Neural cell (in vitro differentiated cells): ENCODE measurements around the gene FBL. TPM values are rescaled to one million over a fixed set of nuclear protein-coding genes. Genes with fewer than 3 reads are reported as not detected.

Experiments
- H2AFZ ChIP-seq: fragments of 200-600, 300-800 bp; sonication (generic), shearing (Covaris generic); 2 replicates; pipeline ENCODE4 v1.6.0; 2014; ENCODE audit warnings: low read depth, mild to moderate bottlenecking, antibody characterized with exemption, low read length, moderate library complexity
- H3F3A ChIP-seq: fragments of 200-600 bp; shearing (Covaris generic); 2 replicates; pipeline ENCODE4 v1.6.1; 2016; ENCODE audit warnings: mild to moderate bottlenecking, moderate library complexity, mixed read lengths, antibody characterized with exemption, low read length; ENCODE audit not compliant: insufficient read depth, poor library complexity, severe bottlenecking
- H3K27ac ChIP-seq: fragments of 200-600, 300-800 bp; sonication (generic), shearing (Covaris generic); 2 replicates; pipeline ENCODE4 v1.5.1; 2014; ENCODE audit warnings: mild to moderate bottlenecking, low read length, moderate library complexity
- H3K27me3 ChIP-seq: fragments of 300-800, 200-600 bp; sonication (generic), shearing (Covaris generic); 2 replicates; pipeline ENCODE4 v1.6.0; 2014; ENCODE audit warnings: mild to moderate bottlenecking, low read depth, low read length, moderate library complexity; ENCODE audit not compliant: insufficient read depth
- H3K36me3 ChIP-seq: fragments of 300-800, 200-600 bp; sonication (generic), shearing (Covaris generic); 2 replicates; pipeline ENCODE4 v1.5.1; 2014; ENCODE audit warnings: mild to moderate bottlenecking, antibody characterized with exemption, low read length, moderate library complexity; ENCODE audit not compliant: insufficient read depth
- H3K4me2 ChIP-seq: fragments of 300-800, 200-600 bp; sonication (generic), shearing (Covaris generic); 2 replicates; pipeline ENCODE4 v1.6.0; 2014; ENCODE audit warnings: mild to moderate bottlenecking, low read length
- H3K4me3 ChIP-seq: fragments of 300-800, 200-600 bp; sonication (generic), shearing (Covaris generic); 2 replicates; pipeline ENCODE4 v1.5.1; 2014; ENCODE audit warnings: mild to moderate bottlenecking, low read length, moderate library complexity
- H3K79me2 ChIP-seq: fragments of 200-600 bp; shearing (Covaris generic); replicated peaks from 2 replicates; pipeline ENCODE4 v1.6.0; 2014; ENCODE audit warnings: mild to moderate bottlenecking, low read length, moderate library complexity; ENCODE audit not compliant: insufficient read depth
- H3K9ac ChIP-seq: fragments of 300-800, 200-600 bp; sonication (generic), shearing (Covaris generic); 2 replicates; pipeline ENCODE4 v1.6.1; 2016; ENCODE audit warnings: mild to moderate bottlenecking, low read length, mixed read lengths
- H3K9me2 ChIP-seq: fragments of 200-600 bp; shearing (Covaris generic); 2 replicates; pipeline ENCODE4 v1.6.1; 2016; ENCODE audit warnings: mild to moderate bottlenecking, low read length, mixed read lengths; ENCODE audit not compliant: insufficient read depth
- H3K9me3 ChIP-seq: fragments of 200-600, 300-800 bp; sonication (generic), shearing (Covaris generic); 2 replicates; pipeline ENCODE4 v1.6.1; 2016; ENCODE audit warnings: mild to moderate bottlenecking, mixed run types, low read length, moderate library complexity, mixed read lengths
- H4K20me1 ChIP-seq: fragments of 200-600 bp; shearing (Covaris generic); 2 replicates; pipeline ENCODE4 v1.6.1; 2016; ENCODE audit warnings: mild to moderate bottlenecking, mixed run types; ENCODE audit not compliant: insufficient read depth
- CTCF ChIP-seq: fragments of 450-650 bp; IDR thresholded peaks from 2 replicates; pipeline ENCODE4 v1.5.1; 2014; ENCODE audit warnings: antibody characterized with exemption, mild to moderate bottlenecking, moderate library complexity; ENCODE audit not compliant: poor library complexity, severe bottlenecking
- EP300 ChIP-seq: fragments of 450-650 bp; conservative IDR thresholded peaks from 2 replicates; pipeline ENCODE4 v1.6.1; 2014; ENCODE audit warnings: antibody characterized with exemption, mild to moderate bottlenecking, moderate library complexity; ENCODE audit not compliant: poor library complexity, severe bottlenecking
- EZH2 ChIP-seq: fragments of 200-600, 300-800 bp; shearing (Covaris generic), sonication (generic); IDR thresholded peaks from 2 replicates; pipeline ENCODE4 v1.6.1; 2014; ENCODE audit warnings: antibody characterized with exemption, low read length, borderline replicate concordance, mild to moderate bottlenecking; ENCODE audit not compliant: insufficient read depth, poor library complexity, severe bottlenecking
- MXI1 ChIP-seq: fragments of 450-650 bp; conservative IDR thresholded peaks from 2 replicates; pipeline ENCODE4 v1.6.1; 2014; ENCODE audit warnings: antibody characterized with exemption, mild to moderate bottlenecking; ENCODE audit not compliant: poor library complexity, severe bottlenecking
- POLR2AphosphoS5 ChIP-seq: IDR thresholded peaks from 2 replicates; pipeline ENCODE4 v1.6.1; 2012
- RAD21 ChIP-seq: fragments of 450-650 bp; conservative IDR thresholded peaks from 2 replicates; pipeline ENCODE4 v1.6.1; 2014; ENCODE audit warnings: antibody characterized with exemption, mild to moderate bottlenecking, moderate library complexity
- REST ChIP-seq: IDR thresholded peaks from 2 replicates; pipeline ENCODE4 v1.6.1; 2012; ENCODE audit warnings: borderline replicate concordance
- SMC3 ChIP-seq: fragments of 450-650 bp; conservative IDR thresholded peaks from 2 replicates; pipeline ENCODE4 v1.6.1; 2014; ENCODE audit warnings: antibody characterized with exemption, mild to moderate bottlenecking, moderate library complexity; ENCODE audit not compliant: poor library complexity
- TAF1 ChIP-seq: IDR thresholded peaks from 2 replicates; pipeline ENCODE4 v1.6.1; 2012; ENCODE audit warnings: low read depth
- polyA plus RNA-seq: library from polyadenylated mRNA; depleted of rRNA; stranded (reverse); fragments of >200 nt; gene quantifications from 2 replicates; pipeline ENCODE4 v1.2.3, GENCODE V29; 2014

FBL gene
- polyA plus RNA-seq, 1 donor from 2014 or later = 84.7 TPM

DNA sequence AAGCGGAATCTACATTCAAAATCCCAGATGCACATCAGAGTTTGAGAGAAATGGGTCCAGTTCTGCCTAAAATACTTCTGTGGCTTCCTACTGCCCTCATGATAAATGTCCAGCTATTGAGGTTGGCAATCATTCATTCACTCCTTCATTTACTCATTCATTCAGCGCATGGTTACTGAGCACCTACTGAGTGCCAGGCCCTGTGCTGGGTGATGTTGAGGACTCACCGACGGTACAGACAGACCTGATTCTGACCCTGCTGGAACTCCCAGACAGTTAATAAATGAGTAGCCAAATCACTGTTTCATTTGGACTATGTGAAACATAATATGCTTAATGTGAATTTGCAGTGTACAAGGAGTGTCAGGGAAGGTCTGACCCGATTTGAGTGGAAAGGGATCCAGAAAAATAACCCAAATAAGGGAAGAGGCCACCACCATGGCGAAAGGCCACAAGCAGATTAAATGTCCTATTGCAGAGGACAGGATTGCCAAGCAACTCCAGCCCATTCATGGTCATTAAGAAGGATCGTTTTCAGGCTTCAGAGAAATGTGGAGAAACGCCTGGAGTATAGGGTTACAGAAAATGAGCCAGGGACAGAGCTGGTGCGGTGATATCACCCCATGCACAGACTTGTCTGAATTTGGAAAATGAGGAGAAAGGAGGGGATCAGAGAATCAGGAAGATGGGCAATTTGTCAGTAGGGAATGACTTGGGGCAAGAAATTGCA lies 32.8 kb downstream of the FBL start:
- Histone ChIP-seq H3K9me3 (peaks cover 4% of the 10 kb centered on the region), H3K27me3 (no peaks in the 10 kb centered on the region), H4K20me1 (no peaks in the 10 kb centered on the region), H3K4me2 (no peak overlapping the region), H3K36me3 (no peaks in the 10 kb centered on the region), H3K79me2 (no peaks in the 10 kb centered on the region), H3K4me3 (no peak overlapping the region), H3K9ac (no peak overlapping the region), H3K27ac (no peak overlapping the region), H3F3A (no peaks in the 10 kb centered on the region), H2AFZ (no peak overlapping the region), H3K9me2 (no peaks in the 10 kb centered on the region)
- TF ChIP-seq REST (no peak), TAF1 (no peak), CTCF (no peak), POLR2AphosphoS5 (no peak), EZH2 (no peak)

DNA sequence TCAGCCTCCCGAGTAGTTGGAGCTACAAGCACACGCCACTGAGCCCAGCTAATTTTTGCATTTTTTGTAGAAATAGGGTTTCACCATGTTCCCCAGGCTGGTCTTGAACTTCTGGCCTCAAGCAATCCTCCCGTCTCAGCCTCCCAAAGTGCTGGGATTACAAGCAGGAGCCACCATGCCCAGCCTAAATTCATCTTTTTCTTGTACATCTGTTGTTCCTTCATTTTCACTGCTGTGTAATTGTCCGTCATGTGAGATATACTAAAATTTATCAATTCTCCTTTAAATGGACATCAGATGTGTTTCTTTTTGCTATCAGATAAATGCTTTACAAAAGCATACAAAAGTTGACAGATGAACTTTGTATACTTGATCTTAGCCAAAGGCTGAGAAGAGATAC lies 35.1 kb downstream of the FBL start:
- H3K36me3 ChIP-seq = no peaks in the 10 kb centered on the region
- TF ChIP-seq SMC3 (no peak), REST (no peak), CTCF (no peak), EZH2 (no peak), POLR2AphosphoS5 (no peak), TAF1 (no peak), EP300 (no peak), RAD21 (no peak), MXI1 (no peak)
- H3K4me2 ChIP-seq = no peak overlapping the region
- H3K9ac ChIP-seq = no peak overlapping the region
- no peaks in the 10 kb centered on the region for H3K27me3 ChIP-seq
- H3K9me2 ChIP-seq = no peaks in the 10 kb centered on the region
- H2AFZ ChIP-seq = no peak overlapping the region
- H3F3A ChIP-seq = no peaks in the 10 kb centered on the region
- H4K20me1 ChIP-seq = no peaks in the 10 kb centered on the region
- no peak overlapping the region for H3K4me3 ChIP-seq
- peaks cover 4% of the 10 kb centered on the region for H3K9me3 ChIP-seq
- H3K79me2 ChIP-seq = no peaks in the 10 kb centered on the region
- no peak overlapping the region for H3K27ac ChIP-seq
